SJCRH30 (cell line): ENCODE data around the gene GPBAR1. TPM values are rescaled to one million over a fixed set of nuclear protein-coding genes. Genes with fewer than 3 reads are reported as not detected.

Source experiments
- DNase-seq, 2 experiments: peaks; one replicate each; pipeline ENCODE4 v3.0.0-alpha.2; 2015 to 2020
- H3K27ac ChIP-seq: fragments of 250-450 bp; sonication (Bioruptor Pico); 2 replicates; pipeline ENCODE4 v1.5.1; 2020; ENCODE audit warnings: mild to moderate bottlenecking, moderate library complexity
- H3K27me3 ChIP-seq: fragments of 250-450 bp; sonication (Bioruptor Pico); 2 replicates; pipeline ENCODE4 v1.5.1; 2020; ENCODE audit warnings: mild to moderate bottlenecking, moderate library complexity
- H3K36me3 ChIP-seq: fragments of 250-450 bp; sonication (Bioruptor Pico); 2 replicates; pipeline ENCODE4 v1.5.1; 2020; ENCODE audit warnings: mild to moderate bottlenecking, moderate library complexity
- H3K4me1 ChIP-seq: fragments of 250-450 bp; sonication (Bioruptor Pico); 2 replicates; pipeline ENCODE4 v1.5.1; 2020; ENCODE audit warnings: mild to moderate bottlenecking, moderate library complexity
- H3K4me3 ChIP-seq: fragments of 250-450 bp; sonication (Bioruptor Pico); 2 replicates; pipeline ENCODE4 v1.5.1; 2020; ENCODE audit warnings: mild to moderate bottlenecking, moderate library complexity
- H3K9me3 ChIP-seq: fragments of 250-450 bp; sonication (Bioruptor Pico); replicated peaks from 2 replicates; pipeline ENCODE4 v1.5.1; 2020; ENCODE audit warnings: mild to moderate bottlenecking, moderate library complexity
- total RNA-seq: library from RNA; depleted of rRNA; stranded (reverse); fragments of >200 nt; shearing (Covaris generic); gene quantifications from 2 replicates; pipeline ENCODE4 v1.2.3, GENCODE V29; 2014

GPBAR1 gene
- total RNA-seq, 1 experiment from 2014 or later: 0.24 TPM

DNA sequence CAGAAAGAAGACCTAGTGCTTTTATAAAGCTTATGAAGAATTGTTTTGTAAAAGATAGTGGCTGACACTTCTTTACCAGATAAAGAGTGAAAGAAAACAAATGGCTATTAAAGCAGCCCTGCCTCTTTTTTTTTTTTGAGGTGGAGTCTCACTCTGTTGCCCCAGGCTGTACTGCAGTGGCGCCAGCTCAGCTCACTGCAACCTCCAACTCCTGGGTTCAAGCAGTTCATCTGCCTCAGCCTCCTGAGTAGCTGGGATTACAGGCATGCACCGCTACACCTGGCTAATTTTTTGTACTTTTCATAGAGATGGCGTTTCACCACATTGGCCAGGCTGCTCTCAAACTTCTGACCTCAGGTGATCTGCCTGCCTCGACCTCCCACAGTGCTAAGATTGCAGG lies 31.0 kb upstream of the GPBAR1 start:
- Histone ChIP-seq H3K4me1 (no peaks in the 10 kb centered on the region; the same call in 1 of the 2 replicates), H3K36me3 (peaks cover 78% of the 10 kb centered on the region), H3K4me3 (no peak overlapping the region), H3K9me3 (no peaks in the 10 kb centered on the region), H3K27ac (no peak overlapping the region), H3K27me3 (no peaks in the 10 kb centered on the region)
- no peak for DNase-seq

DNA sequence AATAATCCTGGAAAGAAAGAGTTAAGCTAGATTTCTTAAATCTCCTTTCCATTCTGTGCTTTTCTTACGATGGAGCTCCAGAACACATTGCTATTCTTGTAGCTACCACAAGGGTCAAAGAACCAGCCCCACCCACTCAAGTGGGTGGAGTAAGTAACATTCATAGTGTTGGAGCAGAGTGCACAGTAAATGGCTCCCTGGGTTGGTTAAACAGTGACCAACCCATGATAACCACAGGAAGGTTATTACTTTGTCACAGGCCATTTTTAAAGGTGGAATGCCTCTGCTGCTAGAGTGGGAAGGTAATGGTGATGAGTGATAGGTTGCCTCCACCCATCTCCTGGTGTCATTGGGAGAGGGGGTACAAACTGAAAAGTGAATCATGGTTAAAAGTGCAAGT lies 29.9 kb upstream of the GPBAR1 start:
- H3K27ac ChIP-seq: no peak overlapping the region

DNA sequence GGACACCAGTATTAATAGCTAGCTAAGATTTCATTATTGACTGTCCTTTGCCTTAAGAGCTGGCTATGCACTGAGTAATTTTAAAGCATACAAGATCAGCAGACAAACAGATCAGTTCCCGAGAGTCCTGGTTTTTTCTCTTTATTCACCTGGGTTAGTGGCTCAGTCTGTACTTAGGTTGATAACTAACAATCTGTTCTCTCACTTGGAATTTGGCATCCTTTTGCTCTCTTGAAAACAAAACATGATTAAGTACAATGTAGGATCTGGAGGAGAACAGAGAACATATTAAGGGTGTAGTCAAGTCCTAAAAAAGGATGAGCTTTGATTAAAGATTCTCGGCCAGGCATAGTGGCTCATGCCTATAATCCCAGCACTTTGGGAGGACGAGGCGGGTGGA lies 27.3 kb upstream of the GPBAR1 start:
- peaks cover 67% of the 10 kb centered on the region for H3K36me3 ChIP-seq
- no peak overlapping the region for H3K27ac ChIP-seq
- H3K4me1 ChIP-seq: no peaks in the 10 kb centered on the region; the same call in 1 of the 2 replicates
- H3K9me3 ChIP-seq: no peaks in the 10 kb centered on the region
- no peaks in the 10 kb centered on the region for H3K27me3 ChIP-seq
- no peak for DNase-seq
- H3K4me3 ChIP-seq: no peak overlapping the region

More for the DNA sequence above, 29.9 kb upstream of the GPBAR1 start:
- no peak for DNase-seq
- H3K36me3 ChIP-seq: peaks cover 74% of the 10 kb centered on the region
- no peak overlapping the region for H3K4me3 ChIP-seq
- H3K4me1 ChIP-seq: no peaks in the 10 kb centered on the region; the same call in 1 of the 2 replicates
- no peaks in the 10 kb centered on the region for H3K9me3 ChIP-seq
- H3K27me3 ChIP-seq: no peaks in the 10 kb centered on the region

DNA sequence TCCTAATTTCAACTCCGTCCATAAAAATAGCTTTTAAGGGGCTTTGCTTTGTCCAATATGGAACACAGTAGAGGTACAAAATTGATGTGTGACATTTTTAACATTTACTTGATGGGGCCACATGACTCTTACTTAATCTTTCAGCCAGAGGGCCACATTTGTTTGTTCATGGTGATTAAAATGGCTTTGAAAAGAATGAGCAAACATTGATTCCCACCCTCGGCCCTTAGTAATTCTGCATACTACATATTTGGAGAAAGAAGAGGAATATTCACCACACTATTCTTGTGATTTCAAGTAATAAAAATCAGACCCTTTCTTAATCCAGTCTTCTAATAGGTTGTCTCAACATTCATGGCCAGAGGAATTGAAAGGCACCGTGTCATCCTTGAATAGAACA lies 26.3 kb upstream of the GPBAR1 start:
- no peak overlapping the region for H3K27ac ChIP-seq
- no peaks in the 10 kb centered on the region for H3K9me3 ChIP-seq
- H3K4me3 ChIP-seq: no peak overlapping the region
- no peak for DNase-seq
- H3K4me1 ChIP-seq: no peaks in the 10 kb centered on the region; the same call in 1 of the 2 replicates
- no peaks in the 10 kb centered on the region for H3K27me3 ChIP-seq
- H3K36me3 ChIP-seq: peaks cover 68% of the 10 kb centered on the region

DNA sequence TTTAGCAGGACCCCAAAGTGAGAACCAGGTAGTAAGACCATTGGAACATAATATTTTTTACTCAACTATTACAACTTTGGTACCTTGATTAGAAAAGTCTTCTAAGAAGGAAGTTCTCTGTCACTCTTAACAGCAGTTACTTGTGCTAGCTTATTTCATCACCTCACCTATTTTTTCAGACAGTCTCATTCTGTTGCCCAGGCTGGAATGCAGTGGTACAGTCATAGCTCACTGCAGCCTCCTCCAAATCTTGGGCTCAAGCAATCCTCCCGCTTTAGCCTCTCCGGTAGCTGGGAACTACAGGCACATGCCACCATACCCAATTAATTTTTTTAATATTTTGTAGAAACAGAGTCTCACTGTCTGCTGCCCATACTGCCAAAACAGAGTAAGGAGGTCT lies 25.8 kb upstream of the GPBAR1 start:
- DNase-seq: no peak
- Histone ChIP-seq H3K27ac (no peak overlapping the region), H3K36me3 (peaks cover 69% of the 10 kb centered on the region), H3K9me3 (no peaks in the 10 kb centered on the region), H3K4me3 (no peak overlapping the region), H3K27me3 (no peaks in the 10 kb centered on the region), H3K4me1 (no peaks in the 10 kb centered on the region)

DNA sequence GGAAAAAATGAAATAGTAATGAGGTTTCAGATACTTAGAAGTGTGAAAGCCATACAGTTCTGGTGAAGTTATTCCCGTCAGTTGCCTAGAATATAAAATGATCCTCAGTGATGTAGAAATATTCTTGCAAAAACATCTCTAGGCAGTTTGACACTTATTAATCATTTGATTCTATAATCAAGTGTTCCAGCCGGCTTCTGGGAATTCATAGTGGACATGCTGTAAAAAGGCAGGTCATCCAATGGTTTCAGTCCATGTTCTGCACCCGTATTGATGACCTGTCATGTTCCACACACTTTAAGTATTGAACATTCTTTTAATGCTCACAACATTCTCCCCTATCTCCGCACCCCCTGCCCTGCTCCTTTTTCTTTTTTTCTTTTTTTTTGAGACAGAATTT lies 24.0 kb upstream of the GPBAR1 start:
- peaks cover 66% of the 10 kb centered on the region for H3K36me3 ChIP-seq

DNA sequence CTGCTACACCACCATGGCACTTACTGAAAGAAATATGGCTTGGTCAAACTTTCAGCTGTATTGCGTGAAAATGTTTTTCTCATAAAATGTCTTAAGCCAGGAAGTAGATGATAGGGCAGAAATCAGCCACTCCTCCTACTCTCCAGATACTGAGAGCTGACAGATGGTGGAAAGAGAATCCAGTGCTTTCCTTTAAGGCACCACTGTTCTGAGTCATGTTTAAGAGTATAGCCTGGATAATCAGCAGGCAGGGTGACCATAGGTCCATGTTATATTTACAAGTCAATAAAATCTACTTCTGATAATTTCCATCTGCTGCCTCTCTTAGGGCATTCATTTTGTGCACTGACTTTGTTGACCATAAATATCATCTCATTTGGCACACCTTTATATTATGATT lies 21.9 kb upstream of the GPBAR1 start:
- no peak for DNase-seq
- Histone ChIP-seq H3K27ac (no peak overlapping the region), H3K27me3 (no peaks in the 10 kb centered on the region), H3K4me1 (no peaks in the 10 kb centered on the region), H3K36me3 (peaks cover 62% of the 10 kb centered on the region), H3K4me3 (no peak overlapping the region), H3K9me3 (no peaks in the 10 kb centered on the region)

More for the DNA sequence above, 24.0 kb upstream of the GPBAR1 start:
- H3K27me3 ChIP-seq: no peaks in the 10 kb centered on the region
- no peak for DNase-seq
- H3K4me3 ChIP-seq: no peak overlapping the region
- no peaks in the 10 kb centered on the region for H3K4me1 ChIP-seq
- no peaks in the 10 kb centered on the region for H3K9me3 ChIP-seq
- no peak overlapping the region for H3K27ac ChIP-seq

DNA sequence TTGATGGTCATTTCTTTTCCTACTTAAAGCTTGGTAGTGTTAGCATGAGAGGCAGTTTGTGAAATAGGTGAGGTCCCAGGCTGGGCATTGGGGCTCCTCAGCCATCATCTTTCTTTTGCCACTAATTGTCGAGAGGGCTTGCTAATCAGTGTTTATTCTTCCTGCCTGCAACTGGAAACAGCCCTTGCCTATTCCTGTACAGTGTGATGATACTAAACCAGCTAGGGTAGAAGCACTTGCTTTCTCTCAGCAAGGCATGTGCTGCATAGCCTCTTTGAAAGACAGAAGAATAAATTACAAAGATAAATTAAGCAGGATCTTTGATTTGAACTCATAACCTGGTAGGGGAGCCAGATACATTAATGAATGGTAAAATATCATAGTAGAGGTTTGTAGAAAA lies 16.6 kb upstream of the GPBAR1 start:
- H3K9me3 ChIP-seq: no peaks in the 10 kb centered on the region
- H3K27ac ChIP-seq: no peak overlapping the region
- no peak for DNase-seq
- peaks cover 75% of the 10 kb centered on the region for H3K36me3 ChIP-seq
- H3K4me1 ChIP-seq: no peaks in the 10 kb centered on the region
- no peak overlapping the region for H3K4me3 ChIP-seq
- H3K27me3 ChIP-seq: no peaks in the 10 kb centered on the region

DNA sequence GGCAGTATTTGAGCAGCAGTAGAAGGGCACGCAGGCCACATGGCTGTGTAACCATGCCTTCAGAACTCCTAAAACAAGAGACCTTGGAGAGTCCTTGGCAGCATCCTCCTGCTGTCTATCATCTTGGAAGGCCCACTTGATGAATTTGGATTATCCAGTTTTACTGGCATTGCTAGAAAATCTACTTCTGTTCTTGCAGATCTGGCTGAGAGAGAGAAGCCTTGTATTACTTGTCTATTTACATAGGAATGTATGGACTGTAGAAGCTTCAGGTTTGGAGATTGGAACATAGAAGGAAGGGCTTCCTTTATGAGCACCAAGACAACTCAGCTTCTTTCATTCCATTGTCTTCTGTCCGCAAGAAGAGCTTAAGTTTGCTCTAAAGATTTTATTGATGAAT lies 16.1 kb upstream of the GPBAR1 start:
- H3K4me1 ChIP-seq: no peaks in the 10 kb centered on the region
- no peak overlapping the region for H3K4me3 ChIP-seq
- peaks cover 74% of the 10 kb centered on the region for H3K36me3 ChIP-seq

DNA sequence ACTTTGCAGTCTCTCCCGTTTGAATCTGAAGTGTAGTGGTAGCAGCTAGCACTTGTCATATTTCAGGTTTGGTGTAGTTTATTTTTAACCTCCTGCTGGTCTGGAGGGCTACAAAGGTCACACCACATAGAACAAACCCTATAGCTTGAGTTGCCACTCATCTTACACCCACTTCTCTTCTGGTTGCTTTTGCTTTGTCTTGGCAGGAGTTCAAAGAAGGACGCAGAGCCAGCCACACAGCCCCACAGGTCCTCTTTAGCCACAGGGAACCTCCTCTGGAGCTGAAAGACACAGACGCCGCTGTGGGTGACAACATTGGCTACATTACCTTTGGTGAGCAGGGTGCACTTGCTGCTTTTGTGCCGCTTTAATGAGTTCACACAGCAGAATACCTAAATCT lies 15.6 kb upstream of the GPBAR1 start:
- no peaks in the 10 kb centered on the region for H3K4me1 ChIP-seq
- DNase-seq: no peak
- H3K27me3 ChIP-seq: no peaks in the 10 kb centered on the region
- H3K9me3 ChIP-seq: no peaks in the 10 kb centered on the region
- H3K27ac ChIP-seq: no peak overlapping the region
- peaks cover 74% of the 10 kb centered on the region for H3K36me3 ChIP-seq
- H3K4me3 ChIP-seq: no peak overlapping the region

More for the DNA sequence above, 16.1 kb upstream of the GPBAR1 start:
- Histone ChIP-seq H3K27ac (no peak overlapping the region), H3K27me3 (no peaks in the 10 kb centered on the region), H3K9me3 (no peaks in the 10 kb centered on the region)
- DNase-seq: no peak

DNA sequence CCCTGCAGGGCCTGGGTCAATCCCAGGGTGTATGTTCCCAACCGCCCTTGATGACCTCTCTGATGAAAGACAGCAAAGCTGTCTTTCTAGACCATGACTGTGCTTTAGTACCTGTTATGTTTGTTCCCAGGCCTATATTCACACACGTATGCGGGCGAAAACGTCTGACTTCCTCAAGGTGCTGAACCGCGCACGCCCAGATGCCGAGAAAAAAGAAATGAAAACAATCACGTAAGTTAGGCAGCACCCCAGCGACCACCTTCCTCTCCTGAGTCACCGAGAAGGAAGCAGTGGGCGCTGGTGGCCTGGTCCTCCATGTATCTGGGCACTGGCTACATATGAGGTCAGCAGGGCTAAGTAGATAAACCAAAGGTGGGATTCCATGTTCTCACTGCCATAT lies 11.1 kb upstream of the GPBAR1 start:
- Histone ChIP-seq H3K4me1 (peaks cover 5% of the 10 kb centered on the region; the same call in 1 of the 2 replicates), H3K27me3 (no peaks in the 10 kb centered on the region), H3K9me3 (no peaks in the 10 kb centered on the region), H3K27ac (no peak overlapping the region), H3K36me3 (peaks cover 78% of the 10 kb centered on the region), H3K4me3 (no peak overlapping the region)
- no peak for DNase-seq

DNA sequence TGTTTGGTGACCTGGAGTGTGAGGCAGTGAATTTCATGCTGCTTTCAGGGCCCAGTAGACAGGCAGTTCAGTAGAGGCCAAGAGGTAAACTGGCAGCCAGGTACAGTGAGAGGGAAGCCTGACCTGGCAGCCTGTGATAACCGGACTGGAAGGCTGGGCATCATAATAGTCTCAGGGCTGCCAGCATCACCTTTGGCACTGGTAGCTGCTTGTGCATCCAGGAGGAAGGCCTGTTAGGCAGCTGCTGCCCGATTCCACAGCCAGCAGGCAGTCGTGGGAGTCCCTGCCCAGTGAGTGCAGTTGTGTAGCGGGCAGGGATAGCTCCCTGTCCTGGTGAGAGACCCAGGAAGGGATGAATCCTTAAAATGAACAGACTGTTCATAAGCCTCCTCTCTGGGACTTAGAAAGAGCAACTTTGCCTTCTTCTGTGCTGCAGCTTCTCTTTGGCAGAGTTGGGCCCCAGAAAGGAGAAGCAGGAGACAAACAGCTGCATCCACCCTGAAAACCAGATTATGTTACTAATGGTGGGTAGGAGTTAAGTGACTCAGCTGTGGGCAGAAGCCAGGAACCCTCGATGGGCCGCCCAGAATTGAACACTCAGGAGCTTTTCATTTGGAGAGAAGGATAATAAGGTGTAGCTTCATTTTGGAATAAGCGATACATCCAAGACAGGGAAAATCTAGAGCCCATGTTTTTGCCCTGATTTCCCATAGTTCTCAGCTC lies 8.1 kb upstream of the GPBAR1 start:
- H3K27me3 ChIP-seq: no peaks in the 10 kb centered on the region
- H3K27ac ChIP-seq: no peak overlapping the region
- no peak overlapping the region for H3K4me3 ChIP-seq
- peaks cover 67% of the 10 kb centered on the region for H3K36me3 ChIP-seq
- peak in 1 of 2 experiments; percentile 62 for DNase-seq
- peaks cover 5% of the 10 kb centered on the region; the same call in 1 of the 2 replicates for H3K4me1 ChIP-seq
- H3K9me3 ChIP-seq: no peaks in the 10 kb centered on the region

DNA sequence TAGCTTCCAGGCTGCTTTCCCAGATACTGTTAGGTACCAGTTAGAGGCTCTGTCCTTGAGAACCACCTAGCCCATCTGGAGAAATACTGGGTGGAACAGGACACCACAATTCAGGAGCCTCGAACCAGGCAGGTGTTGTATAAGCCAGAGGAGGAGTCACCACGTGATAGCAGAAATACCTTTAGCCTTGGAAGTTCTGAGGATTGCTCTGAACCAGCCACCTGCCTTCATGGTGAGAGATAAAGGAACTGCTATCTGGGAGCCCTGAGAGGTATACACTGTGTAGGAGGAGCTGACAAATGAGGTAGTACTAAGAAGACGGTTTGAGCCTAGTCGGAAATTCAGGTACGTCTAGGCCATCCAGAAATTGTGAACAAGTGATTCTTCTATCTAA lies 7.6 kb upstream of the GPBAR1 start:
- Histone ChIP-seq H3K27ac (no peak overlapping the region), H3K4me3 (no peak overlapping the region), H3K36me3 (peaks cover 63% of the 10 kb centered on the region), H3K27me3 (no peaks in the 10 kb centered on the region), H3K9me3 (no peaks in the 10 kb centered on the region), H3K4me1 (peaks cover 5% of the 10 kb centered on the region; the same call in 1 of the 2 replicates)
- DNase-seq: no peak

DNA sequence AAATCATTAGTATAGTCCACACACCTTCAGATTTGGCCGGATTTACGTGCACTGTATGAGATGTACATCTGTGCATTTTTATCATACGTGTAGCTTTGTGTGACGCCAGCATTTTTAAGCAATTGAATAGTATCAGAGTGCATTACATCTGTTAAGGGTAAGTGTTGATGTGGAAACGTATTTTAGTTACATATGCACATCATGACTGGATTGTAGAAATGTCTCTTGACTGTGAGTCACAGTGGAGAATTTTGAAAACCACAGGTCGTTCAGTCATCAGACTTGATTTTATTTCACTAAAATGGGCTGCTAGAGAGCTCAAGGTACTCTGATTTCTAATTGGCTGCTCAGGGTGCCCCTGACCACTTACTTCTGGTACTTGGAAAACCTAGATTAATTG lies 5.4 kb upstream of the GPBAR1 start:
- DNase-seq: no peak
- Histone ChIP-seq H3K4me1 (peaks cover 7% of the 10 kb centered on the region), H3K9me3 (no peaks in the 10 kb centered on the region), H3K36me3 (peaks cover 42% of the 10 kb centered on the region), H3K27me3 (no peaks in the 10 kb centered on the region), H3K27ac (no peak overlapping the region), H3K4me3 (no peak overlapping the region)

DNA sequence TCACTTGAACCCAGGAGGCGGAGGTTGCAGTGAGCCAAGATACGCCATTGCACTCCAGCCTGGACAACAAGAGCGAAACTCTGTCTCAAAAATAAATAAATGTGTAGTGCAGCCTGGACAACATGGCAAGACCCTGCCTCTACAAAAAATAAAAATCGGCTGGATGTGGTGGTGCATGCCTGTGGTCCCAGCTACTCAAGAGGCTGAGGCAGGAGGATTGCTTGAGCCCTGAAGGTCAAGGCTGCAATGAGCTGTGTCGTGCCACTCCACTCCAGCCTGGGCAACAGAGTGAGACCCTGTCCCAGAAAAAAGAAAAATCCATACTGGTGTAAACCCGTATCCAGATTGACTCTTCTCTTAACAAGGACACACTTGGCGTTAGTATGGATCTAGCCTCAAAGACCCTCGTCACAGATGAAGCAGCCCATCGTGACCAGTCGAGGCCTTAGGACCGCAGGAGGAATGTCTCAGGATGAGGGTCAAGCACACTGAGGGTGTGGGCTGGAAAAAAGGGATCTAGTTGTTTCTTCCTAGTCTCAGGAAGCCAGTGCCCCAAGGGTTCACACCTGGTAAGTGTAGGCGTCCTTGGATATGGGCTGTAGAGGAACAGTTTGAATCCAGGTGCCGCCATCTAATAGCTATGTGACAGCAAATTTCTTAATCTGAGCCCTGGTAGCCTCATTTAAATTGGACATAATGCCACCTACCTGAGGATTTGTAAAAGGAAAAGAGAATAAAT lies 4.0 kb upstream of the GPBAR1 start:
- Histone ChIP-seq H3K9me3 (no peaks in the 10 kb centered on the region), H3K27me3 (no peaks in the 10 kb centered on the region), H3K27ac (no peak overlapping the region), H3K4me1 (peaks cover 18% of the 10 kb centered on the region), H3K4me3 (no peak overlapping the region), H3K36me3 (peaks cover 31% of the 10 kb centered on the region)
- no peak for DNase-seq
